Epithelial cell of proximal tubule (primary cell): ENCODE results near the gene ZBTB21. TPM values are rescaled to one million over a fixed set of nuclear protein-coding genes. Genes with fewer than 3 reads are reported as not detected.
"Not testable (repeated sequence)": the region's sequence is repeated elsewhere in the genome, so short reads cannot be mapped to it uniquely, and the experiment has no call there.

Source experiments
- DNase-seq: peaks from one replicate; pipeline ENCODE4 v3.0.0-alpha.2; 2011; ENCODE audit warnings: low read depth
- H3K4me3 ChIP-seq: 2 replicates; pipeline ENCODE4 v1.5.1; 2011; ENCODE audit warnings: low read depth, mild to moderate bottlenecking, low read length
- CTCF ChIP-seq: conservative IDR thresholded peaks from 2 replicates; pipeline ENCODE4 v1.5.1; 2012; ENCODE audit warnings: low read depth, mild to moderate bottlenecking, low read length
- total RNA-seq: library from RNA; depleted of rRNA; stranded (reverse); fragments of >200 nt; gene quantifications from 2 replicates; pipeline ENCODE4 v1.2.3, GENCODE V29; 2015

ZBTB21 gene
- total RNA-seq, 1 donor from 2014 or later: 6.3 TPM

GRCh38 chr21:41954654-41955499, 55.3 kb downstream of the ZBTB21 start:
- H3K4me3 ChIP-seq: no peak overlapping the region
- no peak for DNase-seq
- TF ChIP-seq CTCF: no peak

DNA sequence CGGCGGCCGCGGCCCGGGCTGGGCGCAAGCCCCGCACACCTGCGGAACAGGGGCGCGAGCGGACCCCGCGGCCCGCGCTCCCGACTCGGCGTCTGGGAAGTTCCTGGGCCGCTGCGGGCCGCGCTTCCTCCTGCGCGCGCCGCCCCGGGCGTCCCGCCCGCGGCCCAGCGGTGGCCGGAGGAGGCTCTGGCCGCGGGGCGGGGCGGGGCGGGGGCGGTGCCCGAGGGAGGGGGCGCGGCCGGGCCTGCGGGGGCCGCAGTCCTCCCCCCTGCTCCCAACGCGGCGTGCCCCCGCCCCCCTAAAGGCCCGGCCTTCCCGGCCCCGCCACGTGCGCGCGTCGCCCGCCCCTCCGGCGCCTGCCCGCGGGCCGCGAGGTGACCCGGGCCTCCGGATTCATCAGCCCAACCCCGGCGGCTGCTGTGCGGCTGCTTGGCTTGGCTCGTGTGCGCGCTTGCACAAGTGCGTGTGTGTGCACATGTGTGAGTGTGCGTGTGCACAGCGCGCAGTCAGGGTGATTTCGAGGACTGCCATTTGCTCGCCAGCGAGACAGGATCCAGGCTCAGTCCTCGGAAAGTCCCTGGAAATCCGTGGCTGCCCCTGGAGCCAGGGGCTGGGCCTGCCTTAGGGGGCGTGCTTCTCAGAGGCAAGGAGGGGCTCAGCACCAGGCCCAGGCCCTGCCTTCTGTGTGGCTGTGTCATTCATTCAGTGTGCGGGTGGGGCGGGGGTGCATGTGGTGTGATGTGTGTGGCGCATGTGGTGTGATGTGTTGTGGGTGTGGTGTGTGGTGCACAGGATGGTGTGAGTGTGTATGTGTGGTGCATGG, 56.1 kb downstream of the ZBTB21 start, which contains the start of gene C2CD2:
Gene C2CD2 (minus strand): TSS at position 188 of the 823 bp plus-strand sequence. CDS start 370 bp downstream, outside the sequence.
- peak within 1 kb of the TSS; percentile 56 for H3K4me3 ChIP-seq
- no peak for TF ChIP-seq CTCF
- DNase-seq: no peak

- no peak for TF ChIP-seq CTCF
- H3K4me3 ChIP-seq: peak overlapping the region; percentile 56
- no peak for DNase-seq
These were observed 56.8 kb downstream of the ZBTB21 start for GRCh38 chr21:41953249-41953830.

DNA sequence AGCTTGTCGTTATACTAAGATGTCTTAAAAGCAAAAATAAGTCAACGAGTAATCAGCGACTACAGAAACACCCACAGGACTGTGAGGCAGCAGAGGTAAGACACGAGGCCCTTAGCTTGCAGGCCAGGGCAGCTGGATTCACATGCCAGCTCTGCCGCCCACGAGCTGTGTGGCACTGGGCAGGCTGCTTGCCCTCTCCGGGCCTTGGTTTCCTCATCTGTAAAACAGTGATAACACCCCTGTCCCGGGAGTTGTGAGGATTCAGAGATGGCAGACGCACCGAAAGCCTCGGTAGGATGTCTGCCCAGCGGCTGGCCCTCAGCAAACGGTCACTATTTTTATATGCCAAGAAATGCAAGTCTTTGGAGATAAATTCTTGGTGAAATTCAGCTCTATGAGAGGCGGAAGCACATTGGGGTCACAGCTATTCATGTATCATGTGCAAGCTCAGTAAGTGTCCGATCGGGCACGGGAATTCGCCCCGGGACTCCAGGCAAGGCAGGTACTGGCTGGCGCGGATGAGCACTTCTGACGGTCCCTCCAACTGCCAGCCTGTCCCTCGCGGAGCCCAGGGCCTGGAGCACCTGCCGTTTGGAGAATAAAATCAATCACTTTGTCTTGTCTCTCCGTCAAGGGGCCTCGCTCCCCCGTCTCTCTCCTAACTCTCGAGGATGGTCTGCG, 57.5 kb downstream of the ZBTB21 start:
- peak overlapping the region; percentile 56 for H3K4me3 ChIP-seq
- TF ChIP-seq CTCF: no peak
- no peak for DNase-seq

DNA sequence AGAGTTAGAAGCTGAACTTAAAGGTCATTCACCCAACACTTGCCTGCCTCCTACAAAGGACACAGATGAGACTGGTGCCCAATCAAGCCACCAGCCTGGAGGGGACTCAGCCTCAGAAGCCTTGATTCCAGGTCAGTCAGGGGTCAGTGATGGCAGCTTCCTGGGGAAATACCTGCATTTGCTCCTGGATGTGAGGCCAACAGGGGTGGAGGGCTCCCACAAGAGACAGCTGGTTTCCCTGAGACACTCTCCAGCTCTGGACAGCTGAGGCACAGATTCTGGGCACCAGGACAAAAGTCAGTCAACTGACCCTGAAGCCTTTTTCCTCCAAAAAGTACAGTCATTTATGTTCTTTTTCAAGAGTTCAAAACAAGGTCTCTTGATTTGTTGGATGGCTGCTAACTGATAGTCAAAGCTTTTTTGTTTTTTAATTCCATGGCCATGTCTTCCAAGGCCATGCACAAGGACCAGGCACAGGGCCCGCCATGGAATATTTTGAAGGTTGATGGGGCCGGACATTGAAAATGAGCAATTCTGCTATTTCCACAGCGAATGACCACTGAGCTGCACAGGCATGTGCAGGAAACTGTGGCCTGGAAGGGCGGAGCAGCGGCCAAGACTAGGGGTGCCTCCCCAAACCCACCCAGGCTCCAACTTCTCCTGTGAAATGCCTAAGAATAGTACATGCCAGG, 58.1 kb downstream of the ZBTB21 start:
- TF ChIP-seq CTCF: no peak
- H3K4me3 ChIP-seq: peak overlapping the region; percentile 56
- DNase-seq: no peak

DNA sequence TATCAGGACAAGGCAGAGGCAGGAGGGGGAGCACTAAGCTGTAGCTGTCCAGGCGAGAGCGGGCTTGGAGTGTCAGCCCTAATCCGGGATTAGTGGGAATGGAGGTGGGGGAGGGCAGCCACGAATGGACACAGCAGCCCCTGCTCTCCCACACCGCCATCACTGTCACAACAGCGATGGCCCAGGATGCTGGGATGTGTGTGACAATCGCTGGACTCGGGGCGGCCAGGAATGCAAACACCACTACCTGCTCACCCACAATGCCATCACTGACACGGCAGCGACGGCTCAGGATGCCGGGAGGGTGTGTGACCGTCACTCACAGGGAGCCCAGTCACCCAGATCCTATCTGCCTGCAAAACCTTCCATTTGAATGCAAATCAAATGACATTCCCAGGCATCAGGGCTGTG, 59.2 kb downstream of the ZBTB21 start:
- no peak for TF ChIP-seq CTCF
- H3K4me3 ChIP-seq: no peak overlapping the region

DNA sequence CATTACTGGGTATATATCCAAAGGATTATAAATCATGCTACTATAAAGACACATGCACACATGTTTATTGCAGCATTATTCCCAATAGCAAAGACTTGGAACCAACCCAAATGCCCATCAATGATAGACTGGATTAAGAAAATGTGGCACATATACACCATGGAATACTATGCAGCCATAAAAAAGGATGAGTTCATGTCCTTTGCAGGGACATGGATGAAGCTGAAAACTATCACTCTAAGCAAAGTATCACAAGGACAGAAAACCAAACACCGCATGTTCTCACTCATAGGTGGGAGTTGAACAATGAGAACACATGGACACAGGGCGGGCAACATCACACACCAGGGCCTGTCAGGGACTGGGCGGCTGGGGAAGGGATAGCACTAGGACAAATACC, 60.5 kb downstream of the ZBTB21 start:
- not testable (repeated sequence) for DNase-seq, H3K4me3 ChIP-seq

More for the DNA sequence above, 59.2 kb downstream of the ZBTB21 start:
- DNase-seq: no peak
